HepG2 (cell line): Measurements from ENCODE around the gene STATH. TPM values are rescaled to one million over a fixed set of nuclear protein-coding genes. Genes with fewer than 3 reads are reported as not detected.
A peak's percentile ranks its signal among the peaks of the same experiment; 100 is the strongest.

ENCODE experiments used
- ATAD3A ChIP-seq: sonication (generic); formaldehyde crosslinking; IDR thresholded peaks from 2 replicates; pipeline ENCODE4 v1.4.0; 2020; ENCODE audit warnings: missing genetic modification reagents
- ETS1 ChIP-seq: sonication (generic); formaldehyde crosslinking; IDR thresholded peaks from 2 replicates; pipeline ENCODE4 v1.4.0; 2020; ENCODE audit warnings: missing genetic modification reagents
- FOXK1 ChIP-seq: sonication (generic); formaldehyde crosslinking; IDR thresholded peaks from 2 replicates; pipeline ENCODE4 v1.4.0; 2020; ENCODE audit warnings: low read depth, missing genetic modification reagents, borderline replicate concordance
- HHEX ChIP-seq: IDR thresholded peaks from 2 replicates; pipeline ENCODE4 v1.6.1; 2016; ENCODE audit warnings: control low read depth
- IRF2 ChIP-seq: IDR thresholded peaks from 2 replicates; pipeline ENCODE4 v1.6.1; 2018; ENCODE audit warnings: missing genetic modification reagents, missing compliant biosample characterization
- KDM1A ChIP-seq: IDR thresholded peaks from 2 replicates; pipeline ENCODE4 v1.6.1; 2016; ENCODE audit warnings: missing compliant biosample characterization
- MIER2 ChIP-seq: IDR thresholded peaks from 2 replicates; pipeline ENCODE4 v1.6.1; 2016; ENCODE audit warnings: missing biosample characterization, missing genetic modification reagents
- PHF8 ChIP-seq: sonication (generic); formaldehyde crosslinking; IDR thresholded peaks from 2 replicates; pipeline ENCODE4 v1.5.0; 2020; ENCODE audit warnings: missing genetic modification reagents
- RNF2 ChIP-seq: fragments of 450-650 bp; conservative IDR thresholded peaks from 2 replicates; pipeline ENCODE4 v1.6.1; 2016; ENCODE audit warnings: low read depth
- TERF1 ChIP-seq: sonication (generic); formaldehyde crosslinking; IDR thresholded peaks from 2 replicates; pipeline ENCODE4 v1.8.0; 2022; ENCODE audit warnings: mild to moderate bottlenecking, missing genetic modification reagents, moderate library complexity
- TFDP2 ChIP-seq: sonication (generic); formaldehyde crosslinking; IDR thresholded peaks from 2 replicates; pipeline ENCODE4 v1.4.0; 2020; ENCODE audit warnings: missing genetic modification reagents
- TRIM24 ChIP-seq: sonication (generic); formaldehyde crosslinking; IDR thresholded peaks from 2 replicates; pipeline ENCODE4 v1.8.0; 2022; ENCODE audit warnings: mild to moderate bottlenecking, missing genetic modification reagents
- ZNF574 ChIP-seq: sonication (generic); formaldehyde crosslinking; IDR thresholded peaks from 2 replicates; pipeline ENCODE4 v1.4.0; 2020; ENCODE audit warnings: missing genetic modification reagents
- ZNF609 ChIP-seq: sonication (generic); formaldehyde crosslinking; IDR thresholded peaks from 2 replicates; pipeline ENCODE4 v1.4.0; 2020; ENCODE audit warnings: mild to moderate bottlenecking, missing genetic modification reagents, borderline replicate concordance
- ZNF644 ChIP-seq: IDR thresholded peaks from 2 replicates; pipeline ENCODE4 v1.6.1; 2016; ENCODE audit warnings: low read depth
- ZNF749 ChIP-seq: sonication (generic); formaldehyde crosslinking; IDR thresholded peaks from 2 replicates; pipeline ENCODE4 v1.8.0; 2022; ENCODE audit warnings: mild to moderate bottlenecking, missing genetic modification reagents, moderate library complexity, borderline replicate concordance
- polyA plus RNA-seq, 8 experiments: library from polyadenylated mRNA; depleted of rRNA in 3 of 8; stranded (reverse) in 7 of 8; unstranded in 1 of 8; fragments of >200 nt; fragmentation: Illumina TruSeq in 4 of 8; extraction: Trizol in 4 of 8; gene quantifications; 2 replicates each; pipeline versions ENCODE4 v1.2.1 to v1.2.3, GENCODE V29; 2011 to 2016; ENCODE audit warnings: low read depth in 4 of 8, missing spikeins in 1 of 8, mixed read lengths in 1 of 8; ENCODE audit not compliant: insufficient read depth in 1 of 8
- total RNA-seq, 5 experiments: library from RNA; depleted of rRNA; stranded (reverse); fragments of >200 nt; fragmentation: Illumina TruSeq; extraction: Trizol; gene quantifications; 2 replicates each; pipeline ENCODE4 v1.2.3, GENCODE V29; 2016; ENCODE audit warnings: low read depth in 1 of 5

Gene STATH
- total and polyA plus RNA-seq, 2 of the 13 experiments (the other 11 are each of a cell fraction or from before 2014, with no cell fraction given): not detected

- TF ChIP-seq TFDP2 (CRISPR knock-in tag) (no peak), RNF2 (no peak), IRF2 (CRISPR knock-in tag) (peak; percentile 65; the same call in 1 of the 2 replicates), ZNF574 (CRISPR knock-in tag) (0 out of 2 replicates have a peak, but pooled peaks have one; percentile 26), ETS1 (CRISPR knock-in tag) (no peak), TERF1 (CRISPR knock-in tag) (no peak), HHEX (CRISPR knock-in tag) (no peak), ATAD3A (CRISPR knock-in tag) (no peak), ZNF644 (peak; percentile 92), ZNF609 (CRISPR knock-in tag) (no peak), FOXK1 (peak; percentile 66; the same call in 1 of the 2 replicates), KDM1A (CRISPR knock-in tag) (0 out of 2 replicates have a peak, but pooled peaks have one; percentile 28), ZNF749 (peak; percentile 49; the same call in 1 of the 2 replicates), PHF8 (CRISPR knock-in tag) (no peak), MIER2 (CRISPR knock-in tag) (0 out of 2 replicates have a peak, but pooled peaks have one; percentile 16), TRIM24 (CRISPR knock-in tag) (peak; percentile 69)
These were observed 11.7 kb upstream of the STATH start (continued) for GRCh38 chr4:69984030-69984443.
